Stromal cell of bone marrow (primary cell): ENCODE results near the gene PRKACG.

Experiments used
- DNase-seq: peaks from one replicate; pipeline ENCODE4 v3.0.0-alpha.2; 2012; ENCODE audit warnings: low read depth

The PRKACG gene

DNA sequence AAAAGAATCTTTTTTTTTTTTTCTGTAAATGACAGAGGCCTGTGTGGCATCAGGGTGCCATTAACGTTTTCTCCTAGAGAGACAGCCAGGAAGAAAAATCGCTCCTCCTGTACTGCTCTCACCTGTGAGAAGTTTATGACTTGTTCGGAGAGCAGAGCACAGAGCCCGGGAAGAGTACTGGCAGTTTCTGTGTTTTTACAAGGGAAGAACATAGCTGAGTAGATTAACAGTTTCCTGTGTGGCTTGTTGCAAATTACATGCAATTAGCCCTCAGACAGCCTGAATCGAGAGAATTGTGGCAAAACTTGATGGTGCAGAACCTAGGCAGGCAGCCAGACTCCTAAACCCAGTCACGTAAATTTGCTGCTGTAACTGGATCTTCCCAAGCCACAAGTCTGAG, 32.1 kb downstream of the PRKACG start:
- DNase-seq: no peak

DNA sequence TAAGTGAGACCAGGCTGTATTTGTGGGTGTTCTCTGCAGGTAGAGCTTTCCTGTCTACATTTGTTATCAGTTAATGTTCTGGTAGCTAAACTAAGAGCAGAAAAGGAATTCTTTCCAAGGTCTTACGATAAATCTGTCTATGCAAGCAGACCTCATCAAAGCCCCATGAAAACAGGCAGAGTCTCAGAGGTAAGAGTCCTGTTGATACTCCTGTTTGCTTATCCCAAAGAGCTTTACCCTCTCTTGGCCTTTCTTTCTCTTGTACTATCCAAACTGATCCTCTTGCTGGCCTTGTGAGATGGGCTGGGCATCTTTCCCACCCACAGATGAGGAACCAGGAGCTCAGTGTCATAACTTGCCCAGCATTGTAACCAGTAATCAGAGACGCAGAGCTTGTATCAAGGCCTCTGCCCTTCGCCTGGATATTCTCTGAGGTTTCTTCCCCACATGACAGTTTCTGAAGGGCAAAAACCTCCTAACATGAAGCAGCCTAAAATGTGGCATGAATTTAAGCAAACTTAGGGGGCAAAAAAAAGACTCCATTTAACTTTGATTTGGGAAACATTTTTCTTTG, 33.5 kb downstream of the PRKACG start:
- no peak for DNase-seq

DNA sequence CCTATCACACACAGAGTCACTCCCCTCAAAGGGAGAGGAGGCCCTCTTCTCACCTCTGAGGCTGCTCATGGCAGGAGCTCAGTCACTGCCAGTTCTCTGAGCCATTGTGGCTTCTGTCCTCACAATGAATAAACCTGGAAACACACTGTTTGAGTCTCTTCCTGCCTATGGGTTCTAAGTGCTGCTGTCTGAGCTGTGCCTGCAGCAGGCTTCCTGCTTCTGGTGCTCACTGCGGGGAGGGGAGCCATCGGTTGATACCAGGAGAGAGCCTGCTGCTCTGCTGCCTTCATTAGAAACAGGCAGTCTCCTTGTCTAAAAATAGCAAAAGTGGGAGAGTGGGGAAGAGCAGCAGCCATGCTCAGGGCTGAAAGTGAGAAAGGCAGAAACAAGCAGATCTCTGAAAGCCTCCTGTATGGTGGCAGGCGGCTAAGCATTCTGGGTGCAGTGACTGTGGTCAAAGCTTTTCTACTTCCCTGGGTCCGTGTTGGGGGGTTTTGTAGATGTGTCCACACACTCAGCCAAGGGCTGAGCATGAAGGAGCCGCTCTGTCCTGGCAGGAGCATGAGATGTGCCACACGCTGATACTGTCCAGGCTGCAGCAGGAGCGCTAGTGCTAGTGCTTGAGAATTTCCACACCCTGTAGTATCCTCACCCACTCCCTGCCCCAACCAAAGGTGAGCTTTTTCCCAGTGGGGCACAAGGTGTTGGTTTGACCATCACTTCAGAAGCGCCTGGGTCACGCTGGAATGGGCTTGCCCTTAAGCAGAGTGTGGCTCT, 34.2 kb downstream of the PRKACG start:
- no peak for DNase-seq

DNA sequence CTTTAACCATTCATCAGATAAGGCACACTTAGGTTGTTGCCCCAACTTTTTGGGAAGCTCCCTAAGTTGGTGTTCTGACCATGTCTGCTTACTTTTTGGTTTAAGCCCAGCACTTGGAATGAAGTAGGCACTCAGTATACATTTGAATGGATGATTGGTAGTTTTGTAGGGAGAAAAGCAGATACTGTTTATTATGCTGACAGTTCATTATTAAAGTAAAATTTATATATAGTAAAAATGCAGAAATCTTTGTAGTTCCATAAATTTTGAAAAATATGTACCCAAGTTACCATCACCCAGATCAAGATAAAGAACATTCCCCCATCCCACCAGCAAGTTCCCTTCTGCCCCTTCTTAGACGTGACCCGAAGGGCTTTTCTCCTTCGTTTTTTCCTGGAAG, 35.4 kb downstream of the PRKACG start:
- no peak for DNase-seq

DNA sequence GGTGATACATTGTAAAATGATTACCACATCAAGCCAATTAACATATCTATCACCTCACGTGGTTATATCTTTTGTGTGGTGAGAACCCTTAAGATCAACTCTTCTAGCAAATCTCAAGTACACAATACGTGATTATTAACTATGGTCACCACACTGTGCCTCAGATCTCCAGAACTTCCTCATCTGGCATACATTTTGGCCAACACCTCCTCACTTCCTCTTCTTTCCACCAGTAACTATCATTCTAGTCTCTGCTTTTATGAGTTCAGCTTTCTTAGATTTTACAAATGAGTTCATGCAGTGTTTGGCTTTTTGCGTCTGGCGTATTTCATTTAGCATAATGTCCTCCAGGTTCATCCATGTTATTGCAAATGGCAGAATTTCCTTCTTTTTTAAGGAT, 35.8 kb downstream of the PRKACG start:
- DNase-seq: no peak

DNA sequence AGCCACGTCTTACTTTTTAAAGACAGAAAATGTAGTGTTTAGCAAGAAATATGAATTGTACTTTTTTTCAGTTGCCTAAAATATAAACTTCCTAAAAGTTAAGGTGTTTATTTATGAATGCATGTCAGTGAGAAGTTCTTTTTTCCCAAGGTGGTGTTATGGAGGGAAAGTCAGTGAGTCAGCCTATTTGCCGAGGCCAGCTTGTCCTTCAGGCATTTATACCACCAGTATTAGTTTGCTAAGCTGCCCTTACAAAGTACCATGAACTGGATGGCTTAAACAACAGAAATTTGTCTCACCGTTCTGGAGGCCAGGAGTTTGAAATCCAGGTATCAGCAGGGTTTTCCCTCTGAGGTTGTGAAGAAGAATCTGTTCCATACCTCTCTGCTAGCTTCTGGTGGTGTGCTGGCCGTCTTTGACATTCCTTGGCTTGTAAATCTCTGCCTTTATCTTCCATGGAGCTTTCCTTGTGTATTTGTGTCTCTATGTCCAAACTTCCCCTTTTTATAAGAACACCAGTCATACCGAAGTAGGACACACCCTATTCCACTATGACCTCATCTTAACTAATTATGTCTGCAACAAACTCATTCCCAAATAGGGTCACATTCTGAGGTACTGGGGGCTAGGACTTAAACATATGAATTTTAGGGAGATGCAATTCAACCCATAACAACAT, 38.4 kb downstream of the PRKACG start:
- no peak for DNase-seq

DNA sequence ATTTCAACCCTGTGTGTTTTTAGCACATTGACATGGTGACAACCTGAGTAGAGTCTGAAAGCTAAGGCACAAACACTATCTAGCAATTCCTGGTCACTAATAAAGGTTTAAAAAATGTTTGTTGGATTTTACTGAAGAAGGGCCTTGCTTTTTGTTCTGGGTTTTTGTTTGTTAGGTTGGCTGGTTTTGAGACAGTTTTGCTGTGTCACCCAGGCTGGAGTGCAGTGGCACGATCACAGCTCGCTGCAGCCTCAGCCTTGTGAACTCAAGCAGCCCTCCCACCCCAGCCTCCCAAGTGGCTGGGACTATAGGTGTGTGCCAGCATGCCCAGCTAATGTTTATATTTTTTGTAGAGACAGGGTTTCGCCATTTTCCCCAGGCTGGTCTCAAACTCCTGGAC, 39.0 kb downstream of the PRKACG start:
- DNase-seq: no peak

DNA sequence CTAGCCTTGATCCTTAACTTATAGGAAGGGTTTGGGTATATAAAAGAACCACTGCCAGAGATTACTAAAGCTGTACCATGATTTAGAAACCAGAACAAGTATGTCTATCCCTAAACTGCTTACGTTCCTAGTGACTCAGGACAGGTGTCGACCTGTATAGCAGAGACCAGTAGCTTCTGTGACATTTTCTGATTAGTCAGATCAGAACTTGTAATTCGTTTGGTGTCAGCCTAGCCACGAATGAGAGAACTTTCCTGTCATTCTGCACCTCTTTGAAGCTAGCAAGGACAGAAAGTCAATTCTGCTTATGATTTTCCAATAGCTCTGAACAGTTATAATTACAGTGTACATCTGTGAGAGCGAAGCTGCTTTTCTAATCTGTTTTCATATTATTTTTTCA, 39.5 kb downstream of the PRKACG start:
- DNase-seq: no peak

DNA sequence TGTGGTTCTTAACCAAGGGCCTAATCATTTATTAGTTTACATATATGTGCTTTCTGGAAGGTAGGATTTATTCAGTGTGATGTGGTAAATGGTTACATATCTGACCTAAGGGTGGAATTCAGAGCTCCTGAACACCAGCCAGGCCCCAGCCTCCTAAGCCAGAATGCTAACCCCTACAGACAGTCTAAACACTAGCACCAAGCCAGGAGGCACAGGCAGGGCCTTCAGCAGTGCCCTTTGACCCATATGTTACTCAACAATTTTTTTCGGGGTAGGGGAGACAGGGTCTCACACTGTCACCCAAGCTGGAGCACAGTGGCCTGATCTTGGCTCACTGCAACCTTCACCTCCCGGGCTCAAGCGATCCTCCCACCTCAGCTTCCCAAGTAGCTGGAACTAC, 40.3 kb downstream of the PRKACG start:
- no peak for DNase-seq

DNA sequence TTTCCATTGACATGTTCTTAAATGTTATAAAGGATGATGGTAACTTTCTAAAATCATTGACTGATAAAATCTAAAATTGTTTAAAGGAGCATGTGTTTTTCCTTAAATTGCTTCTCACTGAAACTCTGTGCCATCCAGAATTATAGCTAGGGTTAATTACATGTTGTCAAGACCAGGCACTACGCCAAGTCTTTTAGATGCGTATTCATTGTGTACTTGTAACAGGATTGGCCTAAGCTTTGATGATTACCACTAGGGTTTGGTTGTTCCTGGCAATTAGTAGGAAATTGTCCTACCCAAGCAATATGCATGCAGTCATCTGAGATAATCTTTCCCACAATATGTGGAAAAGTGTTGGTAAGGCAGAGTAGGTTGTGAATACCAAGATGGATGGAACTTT, 43.8 kb downstream of the PRKACG start:
- DNase-seq: no peak

DNA sequence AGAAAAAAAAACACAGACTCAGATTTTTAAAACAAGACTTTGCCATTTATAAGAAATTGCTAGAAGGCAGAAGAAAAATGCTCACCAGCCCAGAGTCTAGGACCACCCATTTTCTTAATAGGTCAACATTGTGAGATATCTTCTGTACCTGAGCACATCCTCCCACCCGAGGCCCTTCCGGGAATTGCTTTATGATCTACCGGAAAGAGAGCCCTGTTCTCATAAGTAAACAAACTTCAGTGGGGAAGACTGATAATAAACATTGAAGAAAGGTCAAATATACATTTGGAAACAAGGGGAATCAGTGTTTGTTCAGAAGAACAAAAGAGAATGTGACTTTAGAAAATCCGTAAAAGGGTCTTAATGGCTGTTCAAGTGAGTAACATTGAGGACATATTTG, 44.4 kb downstream of the PRKACG start:
- no peak for DNase-seq

DNA sequence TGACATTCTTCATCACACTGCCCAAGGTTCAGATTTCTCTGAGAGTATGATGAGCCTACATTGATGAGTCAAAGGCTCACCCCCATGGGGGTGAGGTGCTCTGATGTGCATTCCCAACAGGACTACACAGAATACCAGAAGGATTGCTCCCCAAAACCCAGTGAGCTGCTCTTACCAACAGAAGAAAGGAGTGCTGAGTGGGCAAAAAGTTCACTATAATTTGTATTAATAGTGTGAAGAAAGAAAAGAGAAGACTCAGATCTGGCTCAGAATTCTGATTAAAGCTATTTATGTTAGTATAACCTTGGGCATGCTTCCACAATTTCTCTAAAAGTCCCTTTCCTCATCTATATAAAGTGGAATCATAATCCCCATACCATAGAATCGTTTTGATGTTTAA, 46.1 kb downstream of the PRKACG start:
- no peak for DNase-seq

DNA sequence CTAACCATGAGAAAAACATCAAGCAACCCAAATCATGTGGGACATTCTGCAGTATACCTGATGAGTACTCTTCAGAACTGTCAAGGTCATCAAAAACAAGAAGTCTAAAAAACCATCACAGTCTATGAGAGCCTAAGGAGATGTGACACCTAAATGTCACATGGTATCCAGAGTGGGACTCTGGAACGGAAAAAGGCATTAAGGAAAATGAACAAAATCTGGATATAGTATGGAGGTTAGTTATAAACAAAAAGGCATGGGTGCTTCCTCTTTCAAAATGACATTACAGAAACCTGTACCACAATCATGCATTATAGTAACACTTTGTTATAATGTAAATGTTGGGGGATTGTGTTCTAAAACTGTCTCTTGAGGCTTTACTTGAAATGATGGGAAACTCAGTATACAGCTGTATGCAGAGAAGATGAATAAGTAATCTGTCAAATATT, 47.4 kb downstream of the PRKACG start:
- no peak for DNase-seq

DNA sequence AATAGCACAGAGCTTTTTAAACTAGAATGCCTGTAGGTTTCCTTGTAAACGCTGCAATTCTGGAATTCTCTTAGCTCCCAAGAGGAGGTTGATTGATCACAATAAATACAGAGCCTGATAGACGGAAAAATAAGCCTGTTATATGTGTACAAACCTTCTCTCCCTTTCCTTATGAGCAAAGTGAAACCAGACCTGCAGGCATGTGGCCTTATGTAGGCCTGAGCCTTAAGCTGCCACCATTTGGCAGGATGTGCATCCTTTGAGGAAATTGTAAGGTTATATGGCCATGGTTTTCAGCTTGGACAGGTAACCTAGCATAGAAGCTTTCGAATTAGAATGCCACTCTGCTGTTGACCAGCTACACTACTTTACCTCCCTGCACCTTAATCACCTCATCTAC, 49.1 kb downstream of the PRKACG start:
- DNase-seq: no peak

DNA sequence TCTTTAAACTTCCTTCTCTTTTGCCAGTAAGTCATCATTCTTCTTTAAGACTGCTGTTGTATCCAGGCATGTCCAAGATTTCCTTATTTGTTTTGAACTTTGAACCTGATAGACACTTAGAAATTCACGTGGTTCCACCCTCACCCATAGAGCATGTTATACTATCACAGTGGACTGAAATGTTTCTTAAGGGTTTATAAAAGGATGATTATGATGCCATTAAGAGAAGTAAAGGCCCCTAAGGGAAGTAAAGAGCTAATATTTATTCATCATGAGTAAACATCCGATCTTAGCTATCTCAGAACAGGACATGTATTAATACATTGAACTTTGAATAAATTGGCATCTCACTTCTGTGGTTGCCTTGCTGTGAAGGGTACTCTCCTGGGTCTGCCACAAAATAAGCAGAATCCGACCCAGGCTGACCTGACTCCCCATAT, 49.8 kb downstream of the PRKACG start:
- DNase-seq: no peak

DNA sequence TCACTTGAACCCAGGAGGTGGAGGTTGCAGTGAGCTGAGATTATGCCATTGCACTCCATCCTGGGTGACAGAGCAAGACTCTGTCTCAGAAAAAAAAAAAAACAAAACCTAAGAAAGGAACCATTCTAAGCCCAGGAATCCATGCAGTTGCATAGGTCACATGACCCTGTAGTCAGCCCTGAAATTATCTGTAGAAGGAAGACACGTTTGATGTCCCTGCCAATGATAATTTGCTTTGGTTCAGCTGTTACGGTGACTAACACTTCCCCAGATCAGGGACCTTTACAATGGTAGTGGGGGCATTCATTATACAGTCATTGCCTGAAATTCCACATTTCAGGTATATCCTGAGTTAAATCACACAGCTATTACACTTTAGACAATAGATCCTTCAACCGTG, 50.5 kb downstream of the PRKACG start:
- no peak for DNase-seq
